NCI-H128 (cell line): ENCODE measurements around the gene ZNF557.
"Not testable (repeated sequence)": the region's sequence is repeated elsewhere in the genome, so short reads cannot be mapped to it uniquely, and the experiment has no call there.

ENCODE experiments used
- DNase-seq: peaks from one replicate; lab custom pipeline; 2025; ENCODE audit not compliant: unreplicated experiment; lab: John Stamatoyannopoulos, UW

The ZNF557 gene

DNA sequence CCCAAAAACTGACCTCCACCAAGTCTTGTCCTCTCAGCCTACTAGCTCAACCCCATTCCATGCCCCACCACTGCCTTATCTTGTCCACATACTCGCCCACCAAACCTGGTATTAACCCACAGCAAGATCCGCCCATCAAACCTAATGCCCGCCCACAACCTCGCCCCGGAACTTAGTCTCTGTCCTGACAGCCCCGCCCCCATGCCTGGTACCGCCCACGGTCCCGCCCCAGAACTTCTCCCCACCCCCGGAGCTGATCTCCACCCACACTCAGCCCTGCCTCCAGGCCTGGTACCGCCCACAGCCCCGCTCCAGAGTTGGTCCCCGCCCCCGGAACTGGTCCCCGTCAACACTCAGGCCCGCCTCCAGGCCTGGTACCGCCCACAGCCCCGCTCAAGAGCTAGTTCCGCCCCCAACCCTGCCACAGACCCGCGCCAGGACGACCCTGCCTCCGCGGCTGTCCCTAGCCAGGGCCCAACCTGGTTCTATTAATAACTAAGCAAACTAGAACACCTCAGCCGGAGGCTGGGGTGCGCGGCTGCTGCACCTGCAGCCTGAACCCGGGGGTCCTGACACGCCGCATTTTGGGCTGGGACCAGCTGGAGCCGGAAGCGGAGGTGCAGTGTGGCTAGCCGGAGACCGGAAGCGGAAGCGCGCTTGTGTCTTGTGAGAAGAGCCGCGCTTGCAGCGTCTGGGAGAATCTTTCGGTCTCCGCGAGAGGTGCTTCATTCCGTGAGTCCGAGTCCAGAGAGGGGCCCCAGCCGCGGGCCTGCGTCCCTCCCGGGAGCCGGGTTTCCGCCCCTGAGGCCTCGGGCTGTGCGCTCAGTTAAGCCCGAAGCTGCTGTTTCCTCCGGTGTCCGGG lies at the start of gene ZNF557:
ZNF557 (plus strand) TSS at position 662 of the 862 bp plus-strand sequence. CDS start 5,372 bp downstream, outside the sequence.
- DNase-seq: peak; percentile 90

DNA sequence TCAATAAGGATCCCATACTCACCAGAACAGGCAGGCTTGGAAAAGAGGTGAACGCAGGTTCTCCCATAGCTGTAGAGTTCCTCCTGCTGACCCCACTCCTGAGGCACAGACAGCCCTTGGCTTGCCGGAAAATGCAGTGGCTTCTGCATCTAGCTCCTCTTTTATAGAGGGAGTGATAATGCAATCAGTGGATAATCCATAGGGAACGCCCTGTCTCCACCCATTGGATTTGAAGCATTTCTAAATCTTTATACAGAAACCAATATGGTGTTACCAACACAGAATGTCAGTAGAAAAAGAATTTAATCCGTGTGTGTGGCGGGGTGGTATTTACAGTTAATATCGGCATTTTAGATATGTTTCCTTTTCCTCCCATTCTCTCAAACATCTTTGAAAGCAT lies 48.2 kb upstream of the ZNF557 start, which contains the start of gene MBD3L2B:
MBD3L2B (minus strand) TSS at position 101 of the 400 bp plus-strand sequence; CDS start at position 67, 34 bp downstream.
- not testable (repeated sequence) for DNase-seq

DNA sequence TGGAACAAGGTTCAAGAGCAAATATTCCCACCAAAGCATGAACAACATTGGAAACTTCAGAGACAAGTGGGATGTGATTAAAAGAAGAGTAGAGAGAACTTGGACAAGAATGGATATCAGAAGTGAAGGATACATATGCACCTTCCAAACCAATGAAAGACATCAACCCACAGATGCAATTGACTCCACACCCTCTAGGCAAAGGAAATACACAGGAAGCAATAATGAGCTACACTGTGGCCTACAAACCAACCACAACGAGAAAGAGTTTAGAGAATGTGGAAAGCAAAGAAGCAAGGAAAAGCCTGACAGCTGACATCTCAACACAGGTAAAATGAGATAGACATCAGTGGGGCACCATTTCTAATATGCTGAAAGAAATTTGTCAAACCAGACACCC lies 40.7 kb upstream of the ZNF557 start:
- not testable (repeated sequence) for DNase-seq

DNA sequence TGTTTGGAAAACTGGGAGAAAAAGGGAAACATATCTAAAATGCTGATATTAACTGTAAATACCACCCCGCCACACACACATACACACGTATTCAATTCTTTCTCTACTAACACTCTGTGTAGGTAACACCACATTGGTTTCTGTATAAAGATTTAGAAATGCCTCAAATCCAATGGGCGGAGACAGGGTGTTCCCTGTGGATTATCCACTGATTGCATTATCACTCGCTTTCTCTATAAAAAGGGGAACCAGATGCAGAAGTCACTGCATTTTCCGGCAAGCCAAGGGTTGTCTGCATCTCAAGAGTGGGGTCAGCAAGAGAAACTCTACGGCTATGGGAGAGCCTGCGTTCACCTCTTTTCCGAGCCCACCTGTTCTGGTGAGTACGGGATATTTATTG lies 39.2 kb upstream of the ZNF557 start, which contains the start of gene MBD3L5:
MBD3L5 (plus strand) TSS at position 301 of the 400 bp plus-strand sequence; CDS start at position 335, 34 bp downstream.
- not testable (repeated sequence) for DNase-seq

DNA sequence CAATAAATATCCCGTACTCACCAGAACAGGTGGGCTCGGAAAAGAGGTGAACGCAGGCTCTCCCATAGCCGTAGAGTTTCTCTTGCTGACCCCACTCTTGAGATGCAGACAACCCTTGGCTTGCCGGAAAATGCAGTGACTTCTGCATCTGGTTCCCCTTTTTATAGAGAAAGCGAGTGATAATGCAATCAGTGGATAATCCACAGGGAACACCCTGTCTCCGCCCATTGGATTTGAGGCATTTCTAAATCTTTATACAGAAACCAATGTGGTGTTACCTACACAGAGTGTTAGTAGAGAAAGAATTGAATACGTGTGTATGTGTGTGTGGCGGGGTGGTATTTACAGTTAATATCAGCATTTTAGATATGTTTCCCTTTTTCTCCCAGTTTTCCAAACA lies 29.4 kb upstream of the ZNF557 start, which contains the start of gene MBD3L4:
MBD3L4 (minus strand) TSS at position 101 of the 400 bp plus-strand sequence; CDS start at position 66, 35 bp downstream.
- DNase-seq: not testable (repeated sequence)

DNA sequence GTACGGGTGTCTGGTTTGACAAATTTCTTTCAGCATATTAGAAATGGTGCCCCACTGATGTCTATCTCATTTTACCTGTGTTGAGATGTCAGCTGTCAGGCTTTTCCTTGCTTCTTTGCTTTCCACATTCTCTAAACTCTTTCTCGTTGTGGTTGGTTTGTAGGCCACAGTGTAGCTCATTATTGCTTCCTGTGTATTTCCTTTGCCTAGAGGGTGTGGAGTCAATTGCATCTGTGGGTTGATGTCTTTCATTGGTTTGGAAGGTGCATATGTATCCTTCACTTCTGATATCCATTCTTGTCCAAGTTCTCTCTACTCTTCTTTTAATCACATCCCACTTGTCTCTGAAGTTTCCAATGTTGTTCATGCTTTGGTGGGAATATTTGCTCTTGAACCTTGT lies 27.9 kb upstream of the ZNF557 start:
- DNase-seq: not testable (repeated sequence)

DNA sequence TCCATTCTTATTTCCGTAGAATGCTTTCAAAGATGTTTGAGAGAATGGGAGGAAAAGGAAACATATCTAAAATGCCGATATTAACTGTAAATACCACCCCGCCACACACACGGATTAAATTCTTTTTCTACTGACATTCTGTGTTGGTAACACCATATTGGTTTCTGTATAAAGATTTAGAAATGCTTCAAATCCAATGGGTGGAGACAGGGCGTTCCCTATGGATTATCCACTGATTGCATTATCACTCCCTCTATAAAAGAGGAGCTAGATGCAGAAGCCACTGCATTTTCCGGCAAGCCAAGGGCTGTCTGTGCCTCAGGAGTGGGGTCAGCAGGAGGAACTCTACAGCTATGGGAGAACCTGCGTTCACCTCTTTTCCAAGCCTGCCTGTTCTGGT lies 20.5 kb upstream of the ZNF557 start, which contains the start of gene MBD3L2:
MBD3L2 (plus strand) TSS at position 301 of the 400 bp plus-strand sequence; CDS start at position 354, 53 bp downstream.
- not testable (repeated sequence) for DNase-seq

DNA sequence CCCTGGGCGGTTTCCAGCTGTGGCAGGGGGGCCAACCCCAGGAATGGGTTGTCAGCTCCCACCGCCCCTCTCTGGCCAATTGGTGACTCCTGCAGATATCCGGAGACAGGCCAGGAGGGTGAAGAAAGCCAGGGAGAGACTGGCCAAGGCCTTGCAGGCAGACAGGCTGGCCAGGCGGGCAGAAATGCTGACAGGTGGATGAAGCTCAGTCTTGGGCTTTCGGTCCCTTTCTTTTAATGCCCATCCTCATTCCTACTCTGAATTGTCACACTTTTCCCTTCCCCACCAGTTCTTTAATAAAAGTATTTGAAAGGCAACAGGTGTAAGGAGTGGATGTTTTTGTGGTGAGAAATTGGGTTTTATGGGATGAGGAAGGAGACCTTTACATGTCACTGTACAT lies 18.1 kb upstream of the ZNF557 start:
- DNase-seq: not testable (repeated sequence)

DNA sequence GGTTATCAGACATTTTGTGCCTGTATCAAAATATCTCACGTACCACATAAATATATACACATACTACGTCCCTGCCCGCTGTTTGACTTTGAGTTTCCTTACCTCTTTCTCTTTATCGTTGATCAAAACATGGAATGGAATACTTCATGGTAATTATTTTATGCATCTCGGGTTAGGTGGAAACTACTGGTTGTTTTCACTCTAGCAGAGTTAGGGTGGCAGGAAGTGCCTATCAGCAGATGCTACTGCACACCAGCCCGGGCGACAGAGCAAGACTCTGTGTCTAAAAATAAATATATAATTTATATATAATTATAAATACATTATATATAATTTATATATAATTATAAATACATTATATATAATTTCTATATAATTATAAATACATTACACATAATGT lies 16.6 kb upstream of the ZNF557 start:
- DNase-seq: not testable (repeated sequence)

DNA sequence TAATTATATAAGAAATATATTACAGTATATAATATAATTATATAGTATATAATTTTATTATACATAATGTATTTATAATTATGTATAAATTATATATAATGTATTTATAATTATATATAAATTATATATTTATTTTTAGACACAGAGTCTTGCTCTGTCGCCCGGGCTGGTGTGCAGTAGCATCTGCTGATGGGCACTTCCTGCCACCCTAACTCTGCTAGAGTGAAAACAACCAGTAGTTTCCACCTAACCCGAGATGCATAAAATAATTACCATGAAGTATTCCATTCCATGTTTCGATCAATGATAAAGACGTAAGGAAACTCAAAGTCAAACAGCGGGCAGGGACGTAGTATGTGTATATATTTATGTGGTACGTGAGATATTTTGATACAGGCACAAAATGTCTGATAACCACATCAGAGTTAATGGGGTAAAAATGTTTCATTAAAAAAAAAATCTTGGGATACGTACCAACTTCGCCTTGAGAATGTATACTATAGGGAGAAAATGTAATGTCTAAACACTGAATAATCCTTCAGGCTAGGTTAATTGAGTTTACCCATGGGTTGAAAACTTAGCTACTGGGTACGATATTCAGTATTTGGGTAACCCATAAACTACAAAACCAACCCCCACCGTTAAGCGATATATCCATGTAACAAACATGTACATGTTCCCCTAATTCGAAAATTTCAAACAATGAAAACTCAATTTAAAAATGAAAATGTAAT lies 14.7 kb upstream of the ZNF557 start:
- not testable (repeated sequence) for DNase-seq

DNA sequence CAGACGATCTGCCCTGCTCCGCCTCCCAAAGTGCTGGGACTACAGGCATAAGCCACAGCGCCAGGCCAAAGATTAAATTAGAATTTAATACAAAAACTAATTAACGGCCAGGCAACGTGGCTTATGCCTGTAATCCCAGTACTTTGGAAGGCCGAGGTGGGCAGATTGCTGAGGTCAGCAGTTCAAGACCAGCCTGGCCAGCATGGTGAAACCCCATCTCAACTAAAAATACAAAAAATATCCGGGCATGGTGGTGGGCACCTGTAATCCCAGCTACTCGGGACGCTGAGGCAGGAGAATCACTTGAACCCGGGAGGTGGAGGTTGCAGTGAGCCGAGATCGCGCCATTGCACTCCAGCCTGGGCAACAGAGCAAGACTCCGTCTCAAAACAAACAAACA lies 13.8 kb upstream of the ZNF557 start:
- DNase-seq: not testable (repeated sequence)

DNA sequence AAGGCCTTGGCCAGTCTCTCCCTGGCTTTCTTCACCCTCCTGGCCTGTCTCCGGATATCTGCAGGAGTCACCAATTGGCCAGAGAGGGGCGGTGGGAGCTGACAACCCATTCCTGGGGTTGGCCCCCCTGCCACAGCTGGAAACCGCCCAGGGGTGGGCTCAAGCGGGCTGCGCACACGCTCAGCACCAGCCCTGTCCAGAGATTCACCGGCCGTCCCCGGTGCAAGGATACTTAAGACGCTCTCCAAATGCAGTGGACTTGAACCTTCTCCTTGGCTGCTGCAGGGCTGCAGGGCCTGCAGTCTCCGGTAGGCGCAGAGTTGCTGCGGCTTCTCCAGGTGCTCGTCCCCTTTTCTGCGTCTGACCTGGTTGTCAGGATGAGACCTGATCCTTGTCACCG lies 13.1 kb upstream of the ZNF557 start:
- DNase-seq: not testable (repeated sequence)

DNA sequence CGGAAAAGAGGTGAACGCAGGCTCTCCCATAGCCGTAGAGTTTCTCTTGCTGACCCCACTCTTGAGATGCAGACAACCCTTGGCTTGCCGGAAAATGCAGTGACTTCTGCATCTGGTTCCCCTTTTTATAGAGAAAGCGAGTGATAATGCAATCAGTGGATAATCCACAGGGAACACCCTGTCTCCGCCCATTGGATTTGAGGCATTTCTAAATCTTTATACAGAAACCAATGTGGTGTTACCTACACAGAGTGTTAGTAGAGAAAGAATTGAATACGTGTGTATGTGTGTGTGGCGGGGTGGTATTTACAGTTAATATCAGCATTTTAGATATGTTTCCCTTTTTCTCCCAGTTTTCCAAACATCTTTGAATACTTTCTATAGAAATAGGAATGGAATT lies 10.9 kb upstream of the ZNF557 start, which contains the start of gene MBD3L3:
MBD3L3 (minus strand) TSS at position 101 of the 400 bp plus-strand sequence; CDS start at position 30, 71 bp downstream.
- not testable (repeated sequence) for DNase-seq

DNA sequence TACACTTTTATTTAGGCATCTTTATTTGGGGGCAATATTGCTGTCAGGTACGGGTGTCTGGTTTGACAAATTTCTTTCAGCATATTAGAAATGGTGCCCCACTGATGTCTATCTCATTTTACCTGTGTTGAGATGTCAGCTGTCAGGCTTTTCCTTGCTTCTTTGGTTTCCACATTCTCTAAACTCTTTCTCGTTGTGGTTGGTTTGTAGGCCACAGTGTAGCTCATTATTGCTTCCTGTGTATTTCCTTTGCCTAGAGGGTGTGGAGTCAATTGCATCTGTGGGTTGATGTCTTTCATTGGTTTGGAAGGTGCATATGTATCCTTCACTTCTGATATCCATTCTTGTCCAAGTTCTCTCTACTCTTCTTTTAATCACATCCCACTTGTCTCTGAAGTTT lies 9.5 kb upstream of the ZNF557 start:
- not testable (repeated sequence) for DNase-seq

DNA sequence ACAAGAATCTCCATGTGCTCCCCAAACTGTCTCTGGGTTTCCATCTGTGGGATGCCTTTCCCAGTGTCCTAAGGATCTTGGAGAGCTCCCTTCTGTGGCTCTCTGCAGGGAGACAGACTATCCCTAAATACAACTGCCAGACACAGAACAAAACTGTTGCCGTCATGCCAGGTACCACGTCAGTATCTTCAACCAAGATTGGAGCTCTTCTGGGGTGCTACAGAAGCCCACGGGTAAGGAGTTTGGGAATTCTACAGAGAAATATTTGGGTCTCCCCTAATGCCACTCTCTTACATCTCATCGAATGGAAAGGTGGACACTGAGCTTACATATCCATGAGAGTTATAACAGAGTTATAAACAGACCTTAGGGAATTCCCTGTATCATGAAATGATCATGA lies 6.2 kb upstream of the ZNF557 start:
- DNase-seq: no peak

DNA sequence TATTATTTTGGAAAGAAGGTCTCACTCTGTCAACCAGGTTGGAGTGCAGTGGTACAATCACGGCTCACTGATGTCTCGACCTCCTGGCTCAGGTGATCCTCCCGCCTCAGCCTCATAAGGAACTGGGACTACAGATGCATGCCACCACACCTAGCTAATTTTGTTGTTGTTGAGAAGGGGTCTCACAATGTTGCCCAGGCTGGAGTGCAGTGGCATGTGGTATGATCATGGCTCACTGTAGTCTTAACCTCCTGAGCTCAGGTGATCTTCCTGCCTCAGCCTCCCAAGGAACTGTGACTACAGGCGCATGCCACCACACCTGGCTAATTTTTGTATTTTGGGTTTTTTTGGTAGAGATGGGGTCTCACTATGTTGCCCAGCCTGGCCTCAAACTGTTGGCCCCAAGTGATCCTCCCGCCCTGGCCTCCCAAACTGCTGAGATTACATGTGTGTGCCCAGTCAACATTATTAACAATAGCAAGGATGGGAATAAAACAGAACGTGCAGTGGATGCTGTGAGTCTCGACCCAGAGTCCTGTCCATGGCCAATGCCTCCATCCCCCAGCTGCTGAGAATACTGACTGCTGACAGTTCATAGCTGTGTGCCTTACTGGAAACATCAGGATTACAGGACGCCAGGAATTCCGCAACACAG lies 5.6 kb upstream of the ZNF557 start:
- no peak for DNase-seq

DNA sequence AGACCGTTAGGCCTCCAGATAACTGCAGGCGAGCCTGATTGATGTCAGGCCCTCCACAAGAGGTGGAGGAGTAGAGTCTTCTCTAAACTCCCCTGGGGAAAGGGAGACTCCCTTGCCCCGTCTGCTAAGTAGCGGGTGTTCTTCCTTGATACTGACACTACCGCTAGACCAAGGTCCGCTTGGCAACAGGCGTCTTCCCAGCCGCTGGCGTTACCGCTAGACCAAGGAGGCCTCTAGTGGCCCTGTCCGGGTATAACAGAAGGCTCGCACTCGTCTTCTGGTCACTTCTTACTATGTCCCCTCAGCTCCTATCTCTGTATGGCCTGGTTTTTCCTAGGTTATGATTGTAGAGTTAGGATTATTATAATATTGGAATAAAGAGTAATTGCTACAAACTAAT lies 2.4 kb upstream of the ZNF557 start:
- DNase-seq: not testable (repeated sequence)

DNA sequence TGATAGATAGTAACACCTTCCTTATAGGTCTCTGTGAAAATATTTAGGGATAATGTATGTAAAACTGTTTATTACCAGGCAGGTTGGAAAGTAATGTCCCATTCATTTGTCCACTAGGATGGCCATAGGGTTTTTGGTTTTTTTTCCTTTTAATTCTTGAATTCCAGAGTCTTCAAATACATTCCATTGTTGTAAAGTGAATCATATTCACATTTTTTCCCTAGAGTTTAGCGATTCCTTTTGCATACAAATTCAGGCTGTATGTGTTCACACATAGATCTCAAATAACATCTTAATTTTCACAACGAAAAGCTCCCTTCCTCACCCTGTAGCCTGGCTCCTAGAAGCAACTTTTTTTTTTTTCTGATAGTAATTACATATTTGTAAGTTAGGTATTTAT lies 1.8 kb upstream of the ZNF557 start:
- no peak for DNase-seq

DNA sequence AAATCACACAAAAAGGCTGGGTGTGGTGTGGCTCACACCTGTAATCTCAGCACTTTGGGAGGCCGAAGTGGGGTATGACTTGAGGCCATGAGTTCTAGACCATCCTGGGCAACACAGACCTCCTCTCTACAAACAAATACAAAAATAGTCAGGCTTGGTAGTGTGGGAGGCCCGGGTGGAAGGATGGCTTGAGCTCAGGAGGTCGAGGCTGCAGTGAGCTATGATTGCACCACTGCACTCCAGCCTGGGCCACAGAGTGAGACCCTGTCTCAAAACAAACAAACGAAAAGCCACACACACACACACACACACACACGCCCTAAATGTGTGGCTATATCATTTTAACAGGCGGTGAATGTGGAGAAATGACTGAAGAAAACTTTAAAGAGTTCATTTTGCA lies 904 bp upstream of the ZNF557 start:
- DNase-seq: no peak

DNA sequence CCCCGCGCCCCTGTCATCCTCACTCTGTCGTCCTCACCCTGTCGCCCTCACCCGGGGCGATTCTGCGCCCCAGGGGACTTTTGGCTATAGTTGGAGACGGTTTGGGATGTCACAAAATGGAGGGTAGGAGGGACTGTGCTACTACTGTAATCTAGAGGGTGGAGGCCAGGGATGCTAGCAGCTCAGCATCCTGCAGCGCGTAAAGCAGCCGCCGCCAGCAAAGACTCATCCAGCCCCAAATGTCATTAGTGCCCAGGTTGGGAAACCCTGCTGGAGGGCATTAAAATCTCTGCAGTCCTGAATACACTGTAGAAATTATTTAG lies 362 bp downstream of the ZNF557 start:
- DNase-seq: no peak

DNA sequence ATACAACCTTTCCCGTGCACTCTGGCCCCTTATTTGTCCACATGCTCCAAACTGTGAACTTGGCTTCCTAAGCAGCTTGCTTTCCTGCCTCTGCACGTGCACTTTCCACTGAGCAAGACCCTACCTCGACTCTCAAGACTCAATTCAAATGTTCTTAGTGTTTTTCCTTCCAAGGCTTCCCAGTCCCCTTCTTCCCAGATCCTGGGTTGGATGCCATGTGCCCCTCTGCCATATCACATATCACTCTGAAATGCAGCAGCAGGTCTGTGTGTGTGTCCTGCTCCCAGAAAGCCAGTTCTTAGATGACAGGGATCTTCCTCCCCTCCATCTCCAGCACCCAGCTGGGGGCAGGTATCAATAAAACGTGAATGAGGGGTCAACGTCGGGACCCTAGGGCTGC lies 3.0 kb downstream of the ZNF557 start:
- no peak for DNase-seq
